ENCODE data around the gene HNRNPA2B1.

DNA sequence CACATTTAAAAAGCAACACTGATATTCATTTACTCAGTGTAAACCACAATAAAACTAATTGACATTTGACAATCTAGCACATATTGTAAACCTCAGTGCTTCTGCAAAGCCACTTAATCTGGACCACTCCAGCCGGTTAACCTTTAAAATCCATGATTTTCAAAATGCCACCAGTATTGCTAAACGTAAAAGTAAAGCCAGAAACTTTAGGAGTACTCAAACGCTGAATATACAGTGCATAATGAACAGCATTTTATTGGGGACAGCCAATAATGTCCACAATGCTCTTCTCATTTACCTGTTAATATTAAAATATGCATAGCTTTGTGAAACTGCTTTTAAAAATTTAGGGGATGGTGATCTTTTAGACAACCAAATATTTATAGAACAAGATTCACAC, 10.8 kb downstream of the HNRNPA2B1 start:
- no peak for TF ChIP-seq POLR2A (IDR thresholded peaks at IDR 0.05)
- TF ChIP-seq, protein P1, sequence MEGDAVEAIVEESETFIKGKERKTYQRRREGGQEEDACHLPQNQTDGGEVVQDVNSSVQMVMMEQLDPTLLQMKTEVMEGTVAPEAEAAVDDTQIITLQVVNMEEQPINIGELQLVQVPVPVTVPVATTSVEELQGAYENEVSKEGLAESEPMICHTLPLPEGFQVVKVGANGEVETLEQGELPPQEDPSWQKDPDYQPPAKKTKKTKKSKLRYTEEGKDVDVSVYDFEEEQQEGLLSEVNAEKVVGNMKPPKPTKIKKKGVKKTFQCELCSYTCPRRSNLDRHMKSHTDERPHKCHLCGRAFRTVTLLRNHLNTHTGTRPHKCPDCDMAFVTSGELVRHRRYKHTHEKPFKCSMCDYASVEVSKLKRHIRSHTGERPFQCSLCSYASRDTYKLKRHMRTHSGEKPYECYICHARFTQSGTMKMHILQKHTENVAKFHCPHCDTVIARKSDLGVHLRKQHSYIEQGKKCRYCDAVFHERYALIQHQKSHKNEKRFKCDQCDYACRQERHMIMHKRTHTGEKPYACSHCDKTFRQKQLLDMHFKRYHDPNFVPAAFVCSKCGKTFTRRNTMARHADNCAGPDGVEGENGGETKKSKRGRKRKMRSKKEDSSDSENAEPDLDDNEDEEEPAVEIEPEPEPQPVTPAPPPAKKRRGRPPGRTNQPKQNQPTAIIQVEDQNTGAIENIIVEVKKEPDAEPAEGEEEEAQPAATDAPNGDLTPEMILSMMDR (IDR thresholded peaks at IDR 0.05), result no peak
